Measurements from ENCODE around the gene NOCT. TPM values are rescaled to one million over a fixed set of nuclear protein-coding genes. Genes with fewer than 3 reads are reported as not detected.

Gene NOCT
- total and polyA plus RNA-seq, 2 of the 4 experiments (the other 2 are of a cell fraction): 5.5 to 41.4 TPM

GRCh38 chr4:138978028-138978585 is 37.5 kb upstream of the NOCT start:
- Histone ChIP-seq H3K4me1 (ENCODE audit: control insufficient read depth, insufficient read depth, low read length) (peaks cover 3% of the 10 kb centered on the region), H2BK15ac (ENCODE audit: low read depth, low read length) (no peak overlapping the region), H3K23ac (ENCODE audit: low read depth, low read length) (no peak overlapping the region), H3K14ac (replicated peaks; ENCODE audit: low read depth, low read length) (no peak overlapping the region), H3K4me3 (ENCODE audit: insufficient read depth, low read depth, low read length) (no peak overlapping the region), H4K20me1 (ENCODE audit: insufficient read depth, low read length) (no peaks in the 10 kb centered on the region), H3K9ac (ENCODE audit: low read depth, low read length) (no peak overlapping the region), H3K9me1 (ENCODE audit: insufficient read depth, low read length) (peaks cover 3% of the 10 kb centered on the region; the same call in 1 of the 2 replicates), H3K56ac (ENCODE audit: extremely low read depth, insufficient read depth, low read length) (no peak overlapping the region), H4K91ac (ENCODE audit: insufficient read depth, low read depth, low read length) (no peak overlapping the region), H2BK5ac (ENCODE audit: low read depth, low read length, poor library complexity, severe bottlenecking) (no peak overlapping the region), H3K27me3 (ENCODE audit: control insufficient read depth, insufficient read depth, low read length) (no peaks in the 10 kb centered on the region), H4K8ac (ENCODE audit: low read depth in 2 of 2, low read length in 2 of 2) (no peak overlapping the region), H2AK5ac (ENCODE audit: low read depth, low read length) (no peak overlapping the region), H2AK9ac (replicated peaks; ENCODE audit: low read depth, low read length, poor library complexity) (no peak overlapping the region), H2BK120ac (ENCODE audit: low read depth, low read length) (no peak overlapping the region), H3K27ac (ENCODE audit: insufficient read depth, low read length) (no peak overlapping the region), H3K9me3 (ENCODE audit: control insufficient read depth, insufficient read depth, low read length) (no peaks in the 10 kb centered on the region), H3K36me3 (ENCODE audit: control insufficient read depth, insufficient read depth, low read length) (no peaks in the 10 kb centered on the region), H2BK20ac (ENCODE audit: low read depth, low read length) (no peak overlapping the region; the same call in 1 of the 2 replicates), H3K4ac (ENCODE audit: low read depth, low read length) (no peak overlapping the region), H3K18ac (ENCODE audit: low read depth, low read length) (no peak overlapping the region), H4K5ac (ENCODE audit: low read depth, low read length) (no peak overlapping the region), H3K4me2 (ENCODE audit: low read depth, low read length) (no peak overlapping the region), H3K79me1 (ENCODE audit: low read depth in 1 of 2, low read length in 2 of 2) (no peaks in the 10 kb centered on the region), H2AFZ (replicated peaks; ENCODE audit: low read length, poor library complexity) (no peak overlapping the region)
- intact Hi-C loops (cut with micrococcal nuclease): no loop called here
- BruUV-seq (replicated peaks): no TSS peak
- POLR2A ChIA-PET (ENCODE audit: unreplicated experiment): no interaction called here
- in situ Hi-C loops (cut with MboI; ENCODE audit: low sequenced_read_pairs): no loop called here
- DNase-seq: no peak
- CTCF ChIA-PET: no interaction called here
- 100% methylated on average over 1 of the region's 5 CpGs; no CpG with 5 or more reads in 1 of the 2 experiments for WGBS, 2 experiments (ENCODE audit: extremely low coverage in 2 of 2, insufficient read length in 1 of 2)
- dilution Hi-C loops (cut with HindIII; ENCODE audit: low sequenced_read_pairs, unreplicated experiment): no loop called here
- ATAC-seq (ENCODE audit: low read depth): no peak
- no peak for TF ChIP-seq POLR2A (IDR thresholded peaks at IDR 0.05; ENCODE audit: low read depth, low read length)
- TF ChIP-seq CHD1 (IDR thresholded peaks at IDR 0.05; ENCODE audit: low read depth, low read length): no peak
- no peak for TF ChIP-seq MXI1 (IDR thresholded peaks at IDR 0.05; ENCODE audit: borderline replicate concordance, low read depth, low read length)
